MM.1S (cell line): ENCODE measurements around the gene ELOB.

Experiments used
- EZH2 ChIP-seq: fragments of 300-600 bp; sonication (generic); optimal IDR thresholded peaks from 2 replicates; pipeline ENCODE3; 2017; ENCODE audit warnings: low read depth, mild to moderate bottlenecking, antibody characterized with exemption, low read length, mixed read lengths
- EZH2phosphoT487 ChIP-seq: fragments of 300-600 bp; sonication (generic); IDR thresholded peaks from 2 replicates; pipeline ENCODE4 v1.6.1; 2018; ENCODE audit warnings: antibody characterized with exemption, low read length
- TF ChIP-seq, protein P1 (sequence below): fragments of 300-600 bp; sonication (generic); IDR thresholded peaks from 2 replicates; pipeline ENCODE4 v1.5.1; 2016; ENCODE audit warnings: antibody characterized with exemption, low read length, mixed read lengths

DNA sequence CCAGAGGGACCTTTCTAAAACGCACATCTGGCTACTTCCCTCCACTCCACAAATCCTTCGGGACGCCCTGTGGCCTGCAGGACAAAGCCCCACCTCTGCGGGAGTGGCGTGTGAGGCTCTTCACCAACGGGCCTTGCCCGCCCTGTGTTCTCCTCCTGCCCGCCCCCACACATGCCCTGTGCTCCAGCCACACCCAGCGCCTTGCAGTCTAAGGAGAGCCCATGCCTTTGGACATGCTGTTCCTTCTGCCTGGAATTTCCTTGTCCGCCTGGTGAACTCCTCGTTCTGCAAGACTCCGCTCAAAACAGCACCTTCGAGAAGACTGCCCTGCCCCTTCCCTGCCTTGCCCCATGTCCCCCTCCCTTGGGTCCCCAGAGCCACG is 7.4 kb downstream of the ELOB start:
- no peak for TF ChIP-seq EZH2
- TF ChIP-seq, protein P1, sequence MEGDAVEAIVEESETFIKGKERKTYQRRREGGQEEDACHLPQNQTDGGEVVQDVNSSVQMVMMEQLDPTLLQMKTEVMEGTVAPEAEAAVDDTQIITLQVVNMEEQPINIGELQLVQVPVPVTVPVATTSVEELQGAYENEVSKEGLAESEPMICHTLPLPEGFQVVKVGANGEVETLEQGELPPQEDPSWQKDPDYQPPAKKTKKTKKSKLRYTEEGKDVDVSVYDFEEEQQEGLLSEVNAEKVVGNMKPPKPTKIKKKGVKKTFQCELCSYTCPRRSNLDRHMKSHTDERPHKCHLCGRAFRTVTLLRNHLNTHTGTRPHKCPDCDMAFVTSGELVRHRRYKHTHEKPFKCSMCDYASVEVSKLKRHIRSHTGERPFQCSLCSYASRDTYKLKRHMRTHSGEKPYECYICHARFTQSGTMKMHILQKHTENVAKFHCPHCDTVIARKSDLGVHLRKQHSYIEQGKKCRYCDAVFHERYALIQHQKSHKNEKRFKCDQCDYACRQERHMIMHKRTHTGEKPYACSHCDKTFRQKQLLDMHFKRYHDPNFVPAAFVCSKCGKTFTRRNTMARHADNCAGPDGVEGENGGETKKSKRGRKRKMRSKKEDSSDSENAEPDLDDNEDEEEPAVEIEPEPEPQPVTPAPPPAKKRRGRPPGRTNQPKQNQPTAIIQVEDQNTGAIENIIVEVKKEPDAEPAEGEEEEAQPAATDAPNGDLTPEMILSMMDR: no peak
- no peak for TF ChIP-seq EZH2phosphoT487
